Measurements from ENCODE around the gene SLC4A5.

SLC4A5 gene

GRCh38 chr2:74343316-74343715 is at the start of gene SLC4A5:
TSS of gene SLC4A5 (minus strand) at chr2:74343416. CDS start at chr2:74315023, 28,393 bp downstream.
- Histone ChIP-seq H3K4me3 (no peak within 1 kb of the TSS), H3K27ac (no peak within 1 kb of the TSS)

- peak overlapping the region in 2 of 21 experiments; percentile 89 to 100 for H3K27ac ChIP-seq
- H3K4me3 ChIP-seq, result peak overlapping the region in 1 of 7 experiments; percentile 86
These were observed 49.2 kb upstream of the SLC4A5 start for GRCh38 chr2:74392449-74392743.

- peak overlapping the region; percentile 68 to 100 (median 90) for H3K4me3 ChIP-seq
- peak overlapping the region; percentile 85 to 100 (median 96) for H3K27ac ChIP-seq
These were observed 48.6 kb upstream of the SLC4A5 start for GRCh38 chr2:74391580-74392448.

- peak overlapping the region; percentile 85 to 100 (median 96) for H3K27ac ChIP-seq
- H3K4me3 ChIP-seq, result peak overlapping the region; percentile 68 to 100 (median 90)
These were observed 48.0 kb upstream of the SLC4A5 start for GRCh38 chr2:74391209-74391579.

GRCh38 chr2:74390606-74391005 is 47.4 kb upstream of the SLC4A5 start:
- Histone ChIP-seq H3K27ac (peak overlapping the region in 2 of 21 experiments; percentile 94 to 100), H3K4me3 (peak overlapping the region in 6 of 7 experiments; percentile 68 to 100 (median 91))

- Histone ChIP-seq H3K4me3 (no peak overlapping the region), H3K27ac (no peak overlapping the region)
These were observed 44.1 kb upstream of the SLC4A5 start for GRCh38 chr2:74387346-74387745.

GRCh38 chr2:74385396-74385795 is 42.2 kb upstream of the SLC4A5 start:
- Histone ChIP-seq H3K4me3 (no peak overlapping the region), H3K27ac (no peak overlapping the region)

- Histone ChIP-seq H3K4me3 (no peak overlapping the region), H3K27ac (peak overlapping the region in 1 of 21 experiments; percentile 50)
These were observed 40.8 kb upstream of the SLC4A5 start for GRCh38 chr2:74384051-74384450.

- peak overlapping the region in 2 of 21 experiments; percentile 9 to 13 for H3K27ac ChIP-seq
These were observed 40.0 kb upstream of the SLC4A5 start for GRCh38 chr2:74383254-74383653.

GRCh38 chr2:74381751-74382150 is 38.5 kb upstream of the SLC4A5 start:
- no peak overlapping the region for H3K27ac ChIP-seq
- no peak overlapping the region for H3K4me3 ChIP-seq

More at GRCh38 chr2:74383254-74383653, 40.0 kb upstream of the SLC4A5 start:
- H3K4me3 ChIP-seq, result no peak overlapping the region

GRCh38 chr2:74379851-74380789 is 36.9 kb upstream of the SLC4A5 start, which contains the start of gene DCTN1:
TSS of gene DCTN1 (minus strand) at chr2:74380311. CDS start at chr2:74380037, 274 bp downstream.
- Histone ChIP-seq H3K27ac (peak within 1 kb of the TSS in 12 of 21 experiments; percentile 3 to 80 (median 48)), H3K4me3 (peak within 1 kb of the TSS in 3 of 7 experiments; percentile 2 to 11 (median 9))

GRCh38 chr2:74378007-74378406 is 34.8 kb upstream of the SLC4A5 start:
- Histone ChIP-seq H3K4me3 (no peak overlapping the region), H3K27ac (no peak overlapping the region)

- H3K27ac ChIP-seq, result no peak overlapping the region
These were observed 32.6 kb upstream of the SLC4A5 start for GRCh38 chr2:74375838-74376237.

GRCh38 chr2:74374509-74375205 is 31.4 kb upstream of the SLC4A5 start:
- Histone ChIP-seq H3K27ac (no peak overlapping the region), H3K4me3 (no peak overlapping the region)

More at GRCh38 chr2:74375838-74376237, 32.6 kb upstream of the SLC4A5 start:
- no peak overlapping the region for H3K4me3 ChIP-seq

- H3K27ac ChIP-seq, result peak overlapping the region in 1 of 21 experiments; percentile 36
- no peak overlapping the region for H3K4me3 ChIP-seq
These were observed 30.8 kb upstream of the SLC4A5 start for GRCh38 chr2:74373985-74374384.

- H3K27ac ChIP-seq, result peak overlapping the region in 2 of 21 experiments; percentile 3 to 36
- no peak overlapping the region for H3K4me3 ChIP-seq
These were observed 30.0 kb upstream of the SLC4A5 start for GRCh38 chr2:74373221-74373676.

GRCh38 chr2:74372674-74373073 is 29.5 kb upstream of the SLC4A5 start:
- no peak overlapping the region for H3K4me3 ChIP-seq
- H3K27ac ChIP-seq, result no peak overlapping the region

- Histone ChIP-seq H3K4me3 (no peak overlapping the region), H3K27ac (no peak overlapping the region)
These were observed 28.2 kb upstream of the SLC4A5 start for GRCh38 chr2:74371421-74371820.

GRCh38 chr2:74369976-74370375 is 26.8 kb upstream of the SLC4A5 start:
- H3K4me3 ChIP-seq, result no peak overlapping the region
- H3K27ac ChIP-seq, result no peak overlapping the region
